Non-pigmented ciliary epithelial cell (primary cell): ENCODE results near the gene ZNF275.
"Not testable (repeated sequence)": the region's sequence is repeated elsewhere in the genome, so short reads cannot be mapped to it uniquely, and the experiment has no call there.

Experiments used
- DNase-seq: peaks from one replicate; pipeline ENCODE4 v3.0.0-alpha.2; 2010; ENCODE audit warnings: low read depth

ZNF275 gene

GRCh38 chrX:153387987-153388721, 54.2 kb downstream of the ZNF275 start:
- no peak for DNase-seq

- no peak for DNase-seq
Observed at GRCh38 chrX:153388722-153389459, 54.9 kb downstream of the ZNF275 start.

GRCh38 chrX:153389460-153389768, 55.5 kb downstream of the ZNF275 start:
- not testable (repeated sequence) for DNase-seq

GRCh38 chrX:153392642-153393321, 58.8 kb downstream of the ZNF275 start:
- no peak for DNase-seq

- no peak for DNase-seq
Observed at GRCh38 chrX:153394612-153395011, 60.7 kb downstream of the ZNF275 start.

GRCh38 chrX:153395613-153396319, 61.8 kb downstream of the ZNF275 start:
- DNase-seq, result no peak

- DNase-seq, result no peak
Observed at GRCh38 chrX:153396320-153397195, 62.6 kb downstream of the ZNF275 start.

GRCh38 chrX:153397256-153397960, 63.5 kb downstream of the ZNF275 start:
- DNase-seq, result no peak

- no peak for DNase-seq
Observed at GRCh38 chrX:153398275-153398960, 64.5 kb downstream of the ZNF275 start.

- no peak for DNase-seq
Observed at GRCh38 chrX:153400146-153401132, 66.5 kb downstream of the ZNF275 start.

- no peak for DNase-seq
Observed at GRCh38 chrX:153401133-153401764, 67.3 kb downstream of the ZNF275 start, which contains the start of gene PNMA6E. TSS of gene PNMA6E (minus strand) at chrX:153401350. CDS start at chrX:153398849, 2,501 bp downstream.
